ENCODE results near the gene NLGN1.

GRCh38 chr3:173429076-173429475, 31.5 kb downstream of the NLGN1 start:
- no peak for TF ChIP-seq CTCF (IDR thresholded peaks at IDR 0.05)
- no peak for TF ChIP-seq POLR2A (IDR thresholded peaks at IDR 0.05)
